Nephron (organoid): Measurements from ENCODE around the gene TPM2.
"Not testable (repeated sequence)": the region's sequence is repeated elsewhere in the genome, so short reads cannot be mapped to it uniquely, and the experiment has no call there.

ENCODE experiments used
- H3K27ac Mint-ChIP-seq, 3 experiments: 2 replicates each; pipeline ENCODE4 v1.8.0; 2020; ENCODE audit warnings: mixed read lengths in 3 of 3, mild to moderate bottlenecking in 2 of 3, moderate library complexity in 1 of 3
- H3K27me3 Mint-ChIP-seq: 2 replicates; pipeline ENCODE4 v1.8.0; 2021; ENCODE audit warnings: low read depth, mild to moderate bottlenecking, moderate library complexity, mixed read lengths
- H3K36me3 Mint-ChIP-seq: 2 replicates; pipeline ENCODE4 v1.8.0; 2020; ENCODE audit warnings: low read depth, mixed read lengths
- H3K4me1 Mint-ChIP-seq: 2 replicates; pipeline ENCODE4 v1.8.0; 2020; ENCODE audit warnings: mixed read lengths
- H3K4me3 Mint-ChIP-seq, 3 experiments: 2 replicates each; pipeline ENCODE4 v1.8.0; 2020; ENCODE audit warnings: mild to moderate bottlenecking in 3 of 3, mixed read lengths in 3 of 3, moderate library complexity in 2 of 3
- H3K9me3 Mint-ChIP-seq: 2 replicates; pipeline ENCODE4 v1.8.0; 2020; ENCODE audit warnings: mixed read lengths
- CTCF ChIP-seq, 3 experiments: fragments of 200-600 bp; sonication (generic); IDR thresholded peaks; one replicate each; pipeline ENCODE4 v1.5.0; 2021; ENCODE audit warnings: antibody characterized with exemption in 3 of 3; ENCODE audit not compliant: unreplicated experiment in 3 of 3

TPM2 gene

GRCh38 chr9:35646153-35646532, 43.6 kb downstream of the TPM2 start:
- no peak for TF ChIP-seq CTCF (IDR thresholded peaks at IDR 0.05; ENCODE audit: unreplicated experiment in 3 of 3)
- Mint-ChIP-seq H3K9me3 (no peaks in the 10 kb centered on the region), H3K36me3 (peaks cover 6% of the 10 kb centered on the region), H3K27ac (peak overlapping the region; percentile 95 to 99 (median 99)), H3K4me1 (peaks cover 26% of the 10 kb centered on the region), H3K4me3 (peak overlapping the region; percentile 94 to 95 (median 94)), H3K27me3 (no peaks in the 10 kb centered on the region)

- Mint-ChIP-seq H3K27ac (peak overlapping the region; percentile 95 to 99 (median 99)), H3K4me1 (peaks cover 26% of the 10 kb centered on the region), H3K36me3 (peaks cover 11% of the 10 kb centered on the region), H3K4me3 (peak overlapping the region; percentile 94 to 95 (median 94))
- not testable (repeated sequence) for H3K9me3 Mint-ChIP-seq, H3K27me3 Mint-ChIP-seq
These were observed 44.0 kb downstream of the TPM2 start for GRCh38 chr9:35645736-35646135.

- H3K36me3 Mint-ChIP-seq = peaks cover 17% of the 10 kb centered on the region
- peaks cover 17% of the 10 kb centered on the region for H3K4me1 Mint-ChIP-seq
These were observed 46.7 kb downstream of the TPM2 start for GRCh38 chr9:35643046-35643445.

GRCh38 chr9:35641478-35641877, 48.2 kb downstream of the TPM2 start:
- not testable (repeated sequence) for H3K27me3 Mint-ChIP-seq, H3K27ac Mint-ChIP-seq, H3K4me1 Mint-ChIP-seq, H3K4me3 Mint-ChIP-seq, H3K9me3 Mint-ChIP-seq
- H3K36me3 Mint-ChIP-seq = peaks cover 17% of the 10 kb centered on the region

More at GRCh38 chr9:35643046-35643445, 46.7 kb downstream of the TPM2 start:
- TF ChIP-seq CTCF (IDR thresholded peaks at IDR 0.05; ENCODE audit: unreplicated experiment in 3 of 3) = no peak
- no peaks in the 10 kb centered on the region for H3K27me3 Mint-ChIP-seq
- no peak overlapping the region for H3K27ac Mint-ChIP-seq
- no peak overlapping the region for H3K4me3 Mint-ChIP-seq
- no peaks in the 10 kb centered on the region for H3K9me3 Mint-ChIP-seq

GRCh38 chr9:35640431-35640830, 49.3 kb downstream of the TPM2 start:
- not testable (repeated sequence) for H3K9me3 Mint-ChIP-seq, H3K4me3 Mint-ChIP-seq, H3K27me3 Mint-ChIP-seq, H3K27ac Mint-ChIP-seq
- Mint-ChIP-seq H3K4me1 (peaks cover 12% of the 10 kb centered on the region), H3K36me3 (peaks cover 17% of the 10 kb centered on the region)

- no peak overlapping the region for H3K4me3 Mint-ChIP-seq
- H3K36me3 Mint-ChIP-seq = peaks cover 17% of the 10 kb centered on the region
- no peaks in the 10 kb centered on the region for H3K9me3 Mint-ChIP-seq
- peaks cover 13% of the 10 kb centered on the region for H3K4me1 Mint-ChIP-seq
- H3K27me3 Mint-ChIP-seq = no peaks in the 10 kb centered on the region
- H3K27ac Mint-ChIP-seq = no peak overlapping the region
- TF ChIP-seq CTCF (IDR thresholded peaks at IDR 0.05; ENCODE audit: unreplicated experiment in 3 of 3) = no peak
These were observed 50.1 kb downstream of the TPM2 start for GRCh38 chr9:35639631-35640030.

- H3K36me3 Mint-ChIP-seq = peaks cover 17% of the 10 kb centered on the region
- H3K4me1 Mint-ChIP-seq = peaks cover 10% of the 10 kb centered on the region
- not testable (repeated sequence) for H3K27ac Mint-ChIP-seq, H3K27me3 Mint-ChIP-seq, H3K9me3 Mint-ChIP-seq, H3K4me3 Mint-ChIP-seq
These were observed 50.5 kb downstream of the TPM2 start for GRCh38 chr9:35639225-35639624.

- peaks cover 10% of the 10 kb centered on the region for H3K4me1 Mint-ChIP-seq
- H3K9me3 Mint-ChIP-seq, H3K27ac Mint-ChIP-seq: not testable (repeated sequence)
These were observed 51.0 kb downstream of the TPM2 start for GRCh38 chr9:35638751-35639150.

GRCh38 chr9:35637427-35637955, 52.2 kb downstream of the TPM2 start:
- not testable (repeated sequence) for H3K9me3 Mint-ChIP-seq, H3K27ac Mint-ChIP-seq, H3K4me3 Mint-ChIP-seq, H3K27me3 Mint-ChIP-seq
- Mint-ChIP-seq H3K4me1 (peaks cover 10% of the 10 kb centered on the region), H3K36me3 (peaks cover 17% of the 10 kb centered on the region)

More at GRCh38 chr9:35638751-35639150, 51.0 kb downstream of the TPM2 start:
- H3K27me3 Mint-ChIP-seq, H3K4me3 Mint-ChIP-seq: not testable (repeated sequence)
- peaks cover 17% of the 10 kb centered on the region for H3K36me3 Mint-ChIP-seq

- Mint-ChIP-seq H3K4me1 (peaks cover 10% of the 10 kb centered on the region), H3K36me3 (peaks cover 17% of the 10 kb centered on the region)
- H3K27ac Mint-ChIP-seq, H3K27me3 Mint-ChIP-seq, H3K9me3 Mint-ChIP-seq, H3K4me3 Mint-ChIP-seq: not testable (repeated sequence)
These were observed 52.9 kb downstream of the TPM2 start for GRCh38 chr9:35636877-35637246.
